Esophagus squamous epithelium (tissue), 4 donors: ENCODE data around the gene NLK.

ENCODE experiments used
- POLR2A ChIP-seq, 4 donors: fragments of 450-650 bp; IDR thresholded peaks; one replicate each; pipeline ENCODE4 v1.6.1; 2017; ENCODE audit warnings: antibody characterized with exemption in 4 of 4, mild to moderate bottlenecking in 4 of 4, moderate library complexity in 3 of 4
- TF ChIP-seq, protein P1 (sequence below), 6 experiments: fragments of 450-650 bp in 4 of 6; fragments of 200-600 bp in 2 of 6; sonication (generic) in 2 of 6; IDR thresholded peaks; one replicate each; pipeline ENCODE4 v1.5.1; 2016 to 2019; ENCODE audit warnings: antibody characterized with exemption in 6 of 6, mild to moderate bottlenecking in 4 of 6, moderate library complexity in 4 of 6

- TF ChIP-seq, protein P1, sequence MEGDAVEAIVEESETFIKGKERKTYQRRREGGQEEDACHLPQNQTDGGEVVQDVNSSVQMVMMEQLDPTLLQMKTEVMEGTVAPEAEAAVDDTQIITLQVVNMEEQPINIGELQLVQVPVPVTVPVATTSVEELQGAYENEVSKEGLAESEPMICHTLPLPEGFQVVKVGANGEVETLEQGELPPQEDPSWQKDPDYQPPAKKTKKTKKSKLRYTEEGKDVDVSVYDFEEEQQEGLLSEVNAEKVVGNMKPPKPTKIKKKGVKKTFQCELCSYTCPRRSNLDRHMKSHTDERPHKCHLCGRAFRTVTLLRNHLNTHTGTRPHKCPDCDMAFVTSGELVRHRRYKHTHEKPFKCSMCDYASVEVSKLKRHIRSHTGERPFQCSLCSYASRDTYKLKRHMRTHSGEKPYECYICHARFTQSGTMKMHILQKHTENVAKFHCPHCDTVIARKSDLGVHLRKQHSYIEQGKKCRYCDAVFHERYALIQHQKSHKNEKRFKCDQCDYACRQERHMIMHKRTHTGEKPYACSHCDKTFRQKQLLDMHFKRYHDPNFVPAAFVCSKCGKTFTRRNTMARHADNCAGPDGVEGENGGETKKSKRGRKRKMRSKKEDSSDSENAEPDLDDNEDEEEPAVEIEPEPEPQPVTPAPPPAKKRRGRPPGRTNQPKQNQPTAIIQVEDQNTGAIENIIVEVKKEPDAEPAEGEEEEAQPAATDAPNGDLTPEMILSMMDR (IDR thresholded peaks at IDR 0.05): no peak
- no peak for TF ChIP-seq POLR2A (IDR thresholded peaks at IDR 0.05)
These were observed 127.3 kb downstream of the NLK start for GRCh38 chr17:28169621-28170349.
